ENCODE results near the gene GNAZ.

The GNAZ gene

GRCh38 chr22:23102776-23103175 lies 32.5 kb downstream of the GNAZ start:
- Histone ChIP-seq H3K9me3 (no peaks in the 10 kb centered on the region), H3K4me1 (peaks cover 0 to 20% (median 18%) of the 10 kb centered on the region in 4 donors), H3K4me3 (no peak overlapping the region), H3K36me3 (no peaks in the 10 kb centered on the region), H3K27me3 (no peaks in the 10 kb centered on the region), H3K27ac (no peak overlapping the region)
- intact Hi-C loops (cut with DNase I; ENCODE audit: low total_unique reads), result no loop called here
- TF ChIP-seq CTCF (IDR thresholded peaks at IDR 0.05), result no peak
- no peak for DNase-seq

DNA sequence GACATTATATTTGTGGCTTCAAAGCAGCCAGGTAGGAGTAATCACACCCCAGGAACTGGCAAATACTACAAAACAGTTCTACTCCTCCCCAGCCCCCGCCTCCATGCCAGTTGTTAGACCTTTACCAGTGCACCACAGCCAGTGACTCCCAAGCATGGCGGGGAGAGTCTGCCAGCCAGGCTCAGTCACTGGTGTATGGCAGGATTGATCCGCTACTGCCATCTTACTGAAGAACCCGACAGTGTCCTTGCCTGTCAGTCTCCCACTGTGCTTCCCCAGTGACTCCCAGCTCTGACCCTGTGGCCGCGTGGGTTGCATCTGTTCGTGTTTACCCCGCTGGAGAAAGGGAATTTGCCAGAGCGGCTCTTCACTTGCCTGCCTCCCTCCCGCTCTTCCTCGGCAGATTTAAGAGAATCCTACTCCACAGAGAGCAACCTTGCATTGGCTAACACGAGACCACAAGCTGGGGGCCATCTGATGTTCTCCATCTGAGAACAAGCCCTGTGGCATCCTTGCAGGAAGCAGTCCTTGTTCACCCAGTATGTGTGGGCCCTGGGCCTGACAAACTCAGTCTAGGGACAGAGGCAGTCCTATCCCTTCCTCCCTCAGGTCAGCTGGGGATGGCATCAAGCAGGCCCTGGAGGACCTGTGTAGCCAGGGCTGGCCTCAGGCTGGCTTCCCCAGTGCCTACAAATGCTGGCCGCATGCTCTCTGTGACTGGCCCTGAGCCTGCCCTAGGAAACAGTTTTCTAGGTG lies 33.1 kb downstream of the GNAZ start:
- no peak overlapping the region for H3K4me3 ChIP-seq
- no peak for TF ChIP-seq CTCF (IDR thresholded peaks at IDR 0.05)
- no peaks in the 10 kb centered on the region for H3K36me3 ChIP-seq
- H3K27ac ChIP-seq, result no peak overlapping the region
- DNase-seq, result no peak
- peaks cover 0 to 15% (median 13%) of the 10 kb centered on the region in 4 donors for H3K4me1 ChIP-seq
- intact Hi-C loops (cut with DNase I; ENCODE audit: low total_unique reads), result no loop called here
- H3K27me3 ChIP-seq, result no peaks in the 10 kb centered on the region
- no peaks in the 10 kb centered on the region for H3K9me3 ChIP-seq

- TF ChIP-seq CTCF (IDR thresholded peaks at IDR 0.05), result no peak
- Histone ChIP-seq H3K9me3 (no peaks in the 10 kb centered on the region), H3K27ac (no peak overlapping the region), H3K4me3 (no peak overlapping the region), H3K36me3 (no peaks in the 10 kb centered on the region), H3K27me3 (no peaks in the 10 kb centered on the region), H3K4me1 (peaks cover 0 to 5% (median 3%) of the 10 kb centered on the region in 4 donors)
- intact Hi-C loops (cut with DNase I; ENCODE audit: low total_unique reads), result no loop called here
- DNase-seq, result no peak
These were observed 34.1 kb downstream of the GNAZ start for GRCh38 chr22:23104187-23104971.

- H3K27ac ChIP-seq, result no peak overlapping the region
- no peak overlapping the region for H3K4me3 ChIP-seq
- no peaks in the 10 kb centered on the region for H3K36me3 ChIP-seq
- no peaks in the 10 kb centered on the region for H3K9me3 ChIP-seq
- no peaks in the 10 kb centered on the region for H3K27me3 ChIP-seq
- intact Hi-C loops (cut with DNase I; ENCODE audit: low total_unique reads), result no loop called here
- DNase-seq, result no peak
- no peak for TF ChIP-seq CTCF (IDR thresholded peaks at IDR 0.05)
- no peaks in the 10 kb centered on the region for H3K4me1 ChIP-seq
These were observed 35.0 kb downstream of the GNAZ start for GRCh38 chr22:23105304-23105703.

- H3K36me3 ChIP-seq, result no peaks in the 10 kb centered on the region
- no peak for DNase-seq
- no peaks in the 10 kb centered on the region for H3K4me1 ChIP-seq
- no peaks in the 10 kb centered on the region for H3K27me3 ChIP-seq
- no peak overlapping the region for H3K4me3 ChIP-seq
- intact Hi-C loops (cut with DNase I; ENCODE audit: low total_unique reads), result no loop called here
- no peak for TF ChIP-seq CTCF (IDR thresholded peaks at IDR 0.05)
- no peaks in the 10 kb centered on the region for H3K9me3 ChIP-seq
- H3K27ac ChIP-seq, result no peak overlapping the region
These were observed 35.6 kb downstream of the GNAZ start for GRCh38 chr22:23105919-23106318.

Data from tibial artery (tissue), 4 donors.